Central memory CD4-positive, alpha-beta T cell (primary cell): ENCODE data around the gene AMIGO3.
"Not testable (repeated sequence)": the region's sequence is repeated elsewhere in the genome, so short reads cannot be mapped to it uniquely, and the experiment has no call there.

Experiments
- DNase-seq: peaks from one replicate; pipeline ENCODE4 v3.0.0; 2022

The AMIGO3 gene

GRCh38 chr3:49707113-49707480, 12.4 kb downstream of the AMIGO3 start:
- DNase-seq: no peak

- DNase-seq: no peak
Observed at GRCh38 chr3:49706456-49707112, 12.9 kb downstream of the AMIGO3 start.

GRCh38 chr3:49705390-49705960, 14.0 kb downstream of the AMIGO3 start:
- DNase-seq: no peak

- DNase-seq: no peak
Observed at GRCh38 chr3:49704629-49705028, 14.9 kb downstream of the AMIGO3 start.

GRCh38 chr3:49703956-49704355, 15.5 kb downstream of the AMIGO3 start:
- DNase-seq: no peak

- DNase-seq: peak; percentile 60
Observed at GRCh38 chr3:49703443-49703927, 16.0 kb downstream of the AMIGO3 start.

- no peak for DNase-seq
Observed at GRCh38 chr3:49702672-49703071, 16.8 kb downstream of the AMIGO3 start.

GRCh38 chr3:49701388-49702077, 18.0 kb downstream of the AMIGO3 start:
- DNase-seq: no peak

GRCh38 chr3:49700453-49701128, 18.9 kb downstream of the AMIGO3 start:
- DNase-seq: no peak

- no peak for DNase-seq
Observed at GRCh38 chr3:49700014-49700413, 19.5 kb downstream of the AMIGO3 start.

GRCh38 chr3:49699281-49699979, 20.1 kb downstream of the AMIGO3 start:
- DNase-seq: no peak

- not testable (repeated sequence) for DNase-seq
Observed at GRCh38 chr3:49695350-49696015, 24.0 kb downstream of the AMIGO3 start.

GRCh38 chr3:49694409-49695070, 24.9 kb downstream of the AMIGO3 start:
- not testable (repeated sequence) for DNase-seq

- not testable (repeated sequence) for DNase-seq
Observed at GRCh38 chr3:49691481-49691880, 28.0 kb downstream of the AMIGO3 start.

- DNase-seq: not testable (repeated sequence)
Observed at GRCh38 chr3:49690856-49691255, 28.6 kb downstream of the AMIGO3 start.

- DNase-seq: not testable (repeated sequence)
Observed at GRCh38 chr3:49689908-49690624, 29.4 kb downstream of the AMIGO3 start.

GRCh38 chr3:49689046-49689907, 30.2 kb downstream of the AMIGO3 start, which contains the start of the genes MST1 and RNF123:
Gene MST1, minus strand, starts transcription at chr3:49689474. Its CDS starts 783 bp downstream, at chr3:49688691.
Gene RNF123, plus strand, starts transcription at chr3:49689557. Its CDS starts 1,609 bp downstream, at chr3:49691166.
- DNase-seq: peak; percentile 92

GRCh38 chr3:49688338-49689045, 31.0 kb downstream of the AMIGO3 start:
- DNase-seq: not testable (repeated sequence)

- not testable (repeated sequence) for DNase-seq
Observed at GRCh38 chr3:49687424-49687795, 32.1 kb downstream of the AMIGO3 start.
